GM12878 (cell line): ENCODE measurements around the gene HAUS6. TPM values are rescaled to one million over a fixed set of nuclear protein-coding genes. Genes with fewer than 3 reads are reported as not detected.

Experiments
- ATAC-seq: fragments of 200-7000 bp; cut with Tn5 transposase; 3 replicates; pipeline ENCODE4 v1.9.1; 2020; ENCODE audit warnings: mild to moderate bottlenecking, moderate library complexity
- BruUV-seq: library from RNA; stranded (reverse); fragments of 400-500 nt; replicated peaks from 2 replicates; lab custom pipeline; 2021; lab: Mats Ljungman, UMichigan
- CTCF ChIA-PET: fragments of 300-600 bp; sonication (Branson Sonifier 250); formaldehyde crosslinking; extraction: SDS; loops from one replicate; lab custom pipeline; 2021; ENCODE audit warnings: inconsistent platforms; lab: Yijun Ruan, JAX
- POLR2A ChIA-PET: fragments of 350-600 bp; formaldehyde crosslinking; extraction: SDS; loops from one replicate; lab custom pipeline; 2021; ENCODE audit warnings: inconsistent platforms; lab: Charles Lee
- RAD21 ChIA-PET: fragments of 300-600 bp; sonication (Branson Sonifier 250); formaldehyde crosslinking; loops from one replicate; lab custom pipeline; 2023; ENCODE audit warnings: antibody characterized with exemption; ENCODE audit not compliant: unreplicated experiment; lab: Charles Lee
- SMC1A ChIA-PET: fragments of 300-600 bp; sonication (Branson Sonifier 250); formaldehyde crosslinking; loops from one replicate; lab custom pipeline; 2023; ENCODE audit not compliant: unreplicated experiment, uncharacterized antibody; lab: Charles Lee
- DNase-seq: peaks from one replicate; pipeline ENCODE4 v3.0.0-alpha.2; 2011; ENCODE audit warnings: low read depth, low spot score
- FAIRE-seq: peaks from 3 replicates; lab custom pipeline; 2011; peaks lifted over from hg19 to GRCh38; lab: Jason Lieb, UNC
- H2AFZ ChIP-seq: 2 replicates; pipeline ENCODE4 v1.6.0; 2011; ENCODE audit warnings: low read depth, low read length, control low read depth; ENCODE audit not compliant: control insufficient read depth
- H3K27ac ChIP-seq: 2 replicates; pipeline ENCODE4 v1.5.1; 2011; ENCODE audit warnings: control low read depth; ENCODE audit not compliant: control insufficient read depth, insufficient read depth
- H3K27me3 ChIP-seq, 2 experiments: replicated peaks in 1 of 2; 2 replicates each; pipeline versions ENCODE4 v1.6.0 to v1.6.1; 2011; ENCODE audit warnings: low read length in 1 of 2; ENCODE audit not compliant: control insufficient read depth in 2 of 2, insufficient read depth in 2 of 2
- H3K36me3 ChIP-seq, 2 experiments: 2 replicates each; pipeline ENCODE4 v1.5.1; 2011; ENCODE audit warnings: low read length in 1 of 2; ENCODE audit not compliant: control insufficient read depth in 2 of 2, insufficient read depth in 2 of 2
- H3K4me1 ChIP-seq: 2 replicates; pipeline ENCODE4 v1.6.1; 2011; ENCODE audit warnings: mild to moderate bottlenecking, low read length, moderate library complexity, mixed read lengths; ENCODE audit not compliant: control insufficient read depth, insufficient read depth
- H3K4me2 ChIP-seq: 2 replicates; pipeline ENCODE4 v1.6.0; 2011; ENCODE audit warnings: control low read depth; ENCODE audit not compliant: control insufficient read depth, insufficient read depth
- H3K4me3 ChIP-seq: fragments of 200-600 bp; sonication (generic); 2 replicates; pipeline ENCODE4 v1.5.1; 2016
- H3K79me2 ChIP-seq: 2 replicates; pipeline ENCODE4 v1.6.0; 2011; ENCODE audit warnings: low read length; ENCODE audit not compliant: control insufficient read depth, insufficient read depth
- H3K9ac ChIP-seq: 2 replicates; pipeline ENCODE4 v1.8.0; 2011; ENCODE audit warnings: low read length, control low read depth, mixed read lengths; ENCODE audit not compliant: control insufficient read depth, insufficient read depth
- H3K9me3 ChIP-seq: replicated peaks from 3 replicates; pipeline ENCODE4 v1.5.1; 2011; ENCODE audit warnings: mild to moderate bottlenecking, low read length; ENCODE audit not compliant: control insufficient read depth, insufficient read depth
- H4K20me1 ChIP-seq: 2 replicates; pipeline ENCODE4 v1.6.0; 2011; ENCODE audit not compliant: control insufficient read depth, insufficient read depth
- ASH2L ChIP-seq: fragments of 300-600, 200-600 bp; sonication (generic); IDR thresholded peaks from 2 replicates; pipeline ENCODE4 v1.6.1; 2017; ENCODE audit warnings: low read depth, mild to moderate bottlenecking, borderline replicate concordance
- CEBPB ChIP-seq, 2 experiments: fragments of 150-350 bp in 1 of 2; IDR thresholded peaks; 2 replicates each; pipeline ENCODE4 v1.6.1; 2012 to 2014; ENCODE audit warnings: low read depth in 2 of 2, low read length in 2 of 2, borderline replicate concordance in 1 of 2, inconsistent platforms in 1 of 2
- CREM ChIP-seq: IDR thresholded peaks from 2 replicates; pipeline ENCODE4 v1.6.1; 2014; ENCODE audit warnings: antibody characterized with exemption, low read depth
- CTCF ChIP-seq, 3 experiments: IDR thresholded peaks in 2 of 3; conservative IDR thresholded peaks in 1 of 3; 2 replicates each; pipeline ENCODE4 v1.5.1; 2011; ENCODE audit warnings: low read depth in 3 of 3, low read length in 3 of 3, mild to moderate bottlenecking in 3 of 3, control low read depth in 2 of 3, moderate library complexity in 2 of 3, inconsistent platforms in 1 of 3, mixed read lengths in 1 of 3; ENCODE audit not compliant: control insufficient read depth in 2 of 3, insufficient read depth in 1 of 3; ENCODE audit errors: extremely low read depth in 1 of 3
- NFYA ChIP-seq: IDR thresholded peaks from 2 replicates; pipeline ENCODE4 v1.6.1; 2011; ENCODE audit warnings: low read depth, mild to moderate bottlenecking, low read length, improper control_type of control experiment, borderline replicate concordance
- NR2F1 ChIP-seq: fragments of 450-650 bp; conservative IDR thresholded peaks from 2 replicates; pipeline ENCODE4 v1.6.1; 2017; ENCODE audit warnings: mild to moderate bottlenecking
- SMAD1 ChIP-seq: fragments of 450-650 bp; IDR thresholded peaks from 2 replicates; pipeline ENCODE4 v1.6.1; 2018; ENCODE audit warnings: mild to moderate bottlenecking, low read depth; ENCODE audit not compliant: partially characterized antibody
- SREBF1 ChIP-seq: IDR thresholded peaks from 2 replicates; pipeline ENCODE4 v1.6.1; 2012; ENCODE audit warnings: mild to moderate bottlenecking, low read length
- STAT3 ChIP-seq: IDR thresholded peaks from 2 replicates; pipeline ENCODE4 v1.6.1; 2011; ENCODE audit warnings: low read depth, low read length, improper control_type of control experiment
- TARDBP ChIP-seq: IDR thresholded peaks from 2 replicates; pipeline ENCODE4 v1.6.1; 2016; ENCODE audit warnings: borderline replicate concordance
- YBX1 ChIP-seq: fragments of 450-650 bp; IDR thresholded peaks from 2 replicates; pipeline ENCODE4 v1.6.1; 2016; ENCODE audit warnings: antibody characterized with exemption
- ZNF592 ChIP-seq: fragments of 450-650 bp; IDR thresholded peaks from 2 replicates; pipeline ENCODE4 v1.6.1; 2017; ENCODE audit warnings: mild to moderate bottlenecking, moderate library complexity
- ZSCAN29 ChIP-seq: fragments of 450-650 bp; IDR thresholded peaks from 2 replicates; pipeline ENCODE4 v1.6.1; 2017; ENCODE audit warnings: mild to moderate bottlenecking, moderate library complexity
- WGBS: methylation state at CpG from one replicate; pipeline ENCODE4 v1.1.6; 2016; ENCODE audit warnings: low lambda C conversion rate; ENCODE audit not compliant: insufficient replicate concordance, insufficient coverage; ENCODE audit errors: missing lambda C conversion rate; 5-methylcytosine and 5-hydroxymethylcytosine counted together
- in situ Hi-C: fragments of 300-500 bp; cut with MboI; formaldehyde crosslinking; loops from 9 replicates; pipeline ENCODE4 v1.14.3; 2018; ENCODE audit warnings: mixed read lengths
- intact Hi-C: fragments of 100-400 bp; cut with micrococcal nuclease; formaldehyde crosslinking; loops from one replicate; pipeline ENCODE4 v1.14.2; 2022; ENCODE audit not compliant: unreplicated experiment
- polyA plus RNA-seq, 11 experiments: library from polyadenylated mRNA; depleted of rRNA in 4 of 11; unstranded in 6 of 11; stranded (reverse) in 5 of 11; fragments of >200 nt; fragmentation: Nextera tagmentation in 4 of 11; fragmentation: Illumina TruSeq in 1 of 11; extraction: Ambion mirVana in 4 of 11; extraction: Trizol in 1 of 11; gene quantifications; 1 replicate in 1 of 11; 2 replicates in 10 of 11; pipeline versions ENCODE4 v1.2.1 to v1.2.3, GENCODE V29; 2011 to 2016; ENCODE audit warnings: inconsistent platforms in 2 of 11, missing spikeins in 2 of 11, low read depth in 1 of 11
- total RNA-seq, 4 experiments: library from RNA; depleted of rRNA in 3 of 4; stranded (reverse); fragments of >200 nt in 3 of 4; fragmentation: Illumina TruSeq in 1 of 4; extraction: Trizol in 1 of 4; gene quantifications; 2 replicates each; pipeline versions ENCODE4 v1.2.1 to v1.2.3, GENCODE V29; 2013 to 2021

HAUS6 gene
- total and polyA plus RNA-seq, 10 of the 15 experiments (the other 5 are each of a cell fraction or from before 2014, with no cell fraction given) = 7.1 to 26.8 (median 16.0) TPM

GRCh38 chr9:19020886-19021455, 81.7 kb downstream of the HAUS6 start (continued):
- TF ChIP-seq YBX1 (no peak), NFYA (no peak)

GRCh38 chr9:19018201-19018600, 84.5 kb downstream of the HAUS6 start:
- DNase-seq = no peak
- H3K4me2 ChIP-seq = no peak overlapping the region
- no peaks in the 10 kb centered on the region; a peak in 1 of 4 replicates for H3K27me3 ChIP-seq
- intact Hi-C loops = no loop called here
- WGBS = 0% methylated on average over 4 of the region's 4 CpGs
- H3K4me3 ChIP-seq = no peak overlapping the region
- BruUV-seq = no TSS peak
- H3K79me2 ChIP-seq = no peaks in the 10 kb centered on the region
- no peak for ATAC-seq
- in situ Hi-C loops = no loop called here
- ChIA-PET RAD21 (no interaction called here), SMC1A (no interaction called here), POLR2A (no interaction called here), CTCF (interaction anchor here (1.0 to 3.1 kb wide), 2 partner anchors 10 to 19 kb away, joined by 3 to 13 read pairs; no protein-coding TSS in a partner anchor)
- H4K20me1 ChIP-seq = no peaks in the 10 kb centered on the region
- no peak overlapping the region for H3K9ac ChIP-seq
- no peak for FAIRE-seq
- H3K4me1 ChIP-seq = no peaks in the 10 kb centered on the region
- H3K27ac ChIP-seq = no peak overlapping the region
- H2AFZ ChIP-seq = no peak overlapping the region
- peaks cover 4% of the 10 kb centered on the region; the same call in 1 of the 3 replicates for H3K9me3 ChIP-seq
- H3K36me3 ChIP-seq = no peaks in the 10 kb centered on the region
- TF ChIP-seq ASH2L = no peak
- no peak for TF ChIP-seq CTCF (IDR thresholded peaks at IDR 0.05 in 2 of 3, conservative IDR thresholded peaks at IDR 0.05 in 1 of 3; ENCODE audit: control insufficient read depth in 2 of 3, extremely low read depth in 1 of 3, insufficient read depth in 1 of 3, low read depth in 3 of 3, low read length in 3 of 3)
- no peak for TF ChIP-seq STAT3
- TF ChIP-seq SREBF1 = no peak
- no peak for TF ChIP-seq ZNF592
- no peak for TF ChIP-seq CEBPB (IDR thresholded peaks at IDR 0.05; ENCODE audit: borderline replicate concordance in 1 of 2, low read depth in 2 of 2, low read length in 2 of 2)
- TF ChIP-seq SMAD1 = no peak
- TF ChIP-seq NR2F1 = no peak
- no peak for TF ChIP-seq TARDBP
- no peak for TF ChIP-seq CREM
- TF ChIP-seq ZSCAN29 = no peak
